Cardiac septum (tissue), 1 donor: ENCODE results near the gene BEND7. TPM values are rescaled to one million over a fixed set of nuclear protein-coding genes. Genes with fewer than 3 reads are reported as not detected.

Source experiments
- DNase-seq: peaks from one replicate; pipeline ENCODE4 v3.0.0-alpha.2; 2020; ENCODE audit warnings: low spot score
- intact Hi-C: fragments of 100-400 bp; cut with DNase I; formaldehyde crosslinking; loops from one replicate; pipeline ENCODE4 v1.14.0; 2022
- total RNA-seq: library from RNA; stranded (reverse); fragmentation: NEBNext Ultra II Directional; extraction: Animal tissue kit (Norgen Biotek cat#: 25700); gene quantifications from one replicate; pipeline ENCODE4 v1.2.1, GENCODE V29; 2021
- donor health status: DM: no; HTN: no; CAD: no.

The BEND7 gene
- total RNA-seq, 1 donor from 2014 or later = 14.0 TPM

- no peak for DNase-seq
- intact Hi-C loops = no loop called here
Measured at GRCh38 chr10:13400196-13400965, 128.4 kb downstream of the BEND7 start.

GRCh38 chr10:13399752-13400151 lies 129.1 kb downstream of the BEND7 start:
- intact Hi-C loops = no loop called here
- no peak for DNase-seq

- intact Hi-C loops = no loop called here
- DNase-seq = no peak
Measured at GRCh38 chr10:13399236-13399635, 129.6 kb downstream of the BEND7 start.

- intact Hi-C loops = no loop called here
- no peak for DNase-seq
Measured at GRCh38 chr10:13397052-13397451, 131.8 kb downstream of the BEND7 start.

GRCh38 chr10:13396369-13396768 lies 132.4 kb downstream of the BEND7 start:
- intact Hi-C loops = no loop called here
- no peak for DNase-seq

- intact Hi-C loops = no loop called here
- DNase-seq = no peak
Measured at GRCh38 chr10:13395540-13395939, 133.3 kb downstream of the BEND7 start.

GRCh38 chr10:13393640-13394039 lies 135.2 kb downstream of the BEND7 start:
- no peak for DNase-seq
- intact Hi-C loops = no loop called here

- intact Hi-C loops = no loop called here
- no peak for DNase-seq
Measured at GRCh38 chr10:13392701-13393100, 136.1 kb downstream of the BEND7 start.

Other genes with a start within 250 kb of the BEND7 start
- gene PHYH, start 228.9 kb downstream of the BEND7 start, total RNA-seq = 101 TPM
- 30.4 TPM for gene SEPHS1, start 180.7 kb downstream of the BEND7 start, total RNA-seq
- gene PRPF18, start 58.0 kb upstream of the BEND7 start, total RNA-seq = 14.0 TPM